ENCODE data around the gene SEMA5B.

Gene SEMA5B

GRCh38 chr3:122967356-122967755 lies 60.2 kb downstream of the SEMA5B start:
- Mint-ChIP-seq H3K27ac (no peak overlapping the region), H3K4me1 (ENCODE audit: low read depth) (no peaks in the 10 kb centered on the region), H3K4me3 (no peak overlapping the region), H3K36me3 (ENCODE audit: low read depth) (no peaks in the 10 kb centered on the region), H3K9me3 (no peaks in the 10 kb centered on the region), H3K27me3 (no peaks in the 10 kb centered on the region)

GRCh38 chr3:122966045-122966444 lies 61.5 kb downstream of the SEMA5B start:
- Mint-ChIP-seq H3K4me3 (no peak overlapping the region), H3K27ac (no peak overlapping the region), H3K9me3 (no peaks in the 10 kb centered on the region), H3K27me3 (no peaks in the 10 kb centered on the region), H3K4me1 (ENCODE audit: low read depth) (no peaks in the 10 kb centered on the region), H3K36me3 (ENCODE audit: low read depth) (no peaks in the 10 kb centered on the region)

- no peak overlapping the region for H3K4me3 Mint-ChIP-seq
- no peaks in the 10 kb centered on the region for H3K9me3 Mint-ChIP-seq
- no peaks in the 10 kb centered on the region for H3K36me3 Mint-ChIP-seq (ENCODE audit: low read depth)
- no peaks in the 10 kb centered on the region for H3K4me1 Mint-ChIP-seq (ENCODE audit: low read depth)
- no peaks in the 10 kb centered on the region for H3K27me3 Mint-ChIP-seq
- H3K27ac Mint-ChIP-seq = no peak overlapping the region
Observed at GRCh38 chr3:122964811-122965210, 62.8 kb downstream of the SEMA5B start.

GRCh38 chr3:122962149-122962548 lies 65.4 kb downstream of the SEMA5B start:
- Mint-ChIP-seq H3K4me1 (ENCODE audit: low read depth) (no peaks in the 10 kb centered on the region), H3K27me3 (no peaks in the 10 kb centered on the region), H3K27ac (no peak overlapping the region), H3K36me3 (ENCODE audit: low read depth) (no peaks in the 10 kb centered on the region), H3K9me3 (no peaks in the 10 kb centered on the region), H3K4me3 (no peak overlapping the region)

- H3K36me3 Mint-ChIP-seq (ENCODE audit: low read depth) = no peaks in the 10 kb centered on the region
- peaks cover 8% of the 10 kb centered on the region for H3K27me3 Mint-ChIP-seq
- no peaks in the 10 kb centered on the region for H3K9me3 Mint-ChIP-seq
- no peak overlapping the region for H3K4me3 Mint-ChIP-seq
- H3K27ac Mint-ChIP-seq = no peak overlapping the region
- H3K4me1 Mint-ChIP-seq (ENCODE audit: low read depth) = no peaks in the 10 kb centered on the region
Observed at GRCh38 chr3:122961146-122961545, 66.4 kb downstream of the SEMA5B start.

GRCh38 chr3:122960652-122961051 lies 66.9 kb downstream of the SEMA5B start:
- Mint-ChIP-seq H3K27me3 (peaks cover 8% of the 10 kb centered on the region), H3K36me3 (ENCODE audit: low read depth) (no peaks in the 10 kb centered on the region), H3K27ac (no peak overlapping the region)

GRCh38 chr3:122959339-122959738 lies 68.2 kb downstream of the SEMA5B start:
- H3K4me1 Mint-ChIP-seq (ENCODE audit: low read depth) = no peaks in the 10 kb centered on the region
- H3K27me3 Mint-ChIP-seq = peaks cover 8% of the 10 kb centered on the region
- H3K27ac Mint-ChIP-seq = no peak overlapping the region
- H3K9me3 Mint-ChIP-seq = no peaks in the 10 kb centered on the region
- no peaks in the 10 kb centered on the region for H3K36me3 Mint-ChIP-seq (ENCODE audit: low read depth)
- no peak overlapping the region for H3K4me3 Mint-ChIP-seq

More at GRCh38 chr3:122960652-122961051, 66.9 kb downstream of the SEMA5B start:
- no peaks in the 10 kb centered on the region for H3K4me1 Mint-ChIP-seq (ENCODE audit: low read depth)
- H3K9me3 Mint-ChIP-seq = no peaks in the 10 kb centered on the region
- no peak overlapping the region for H3K4me3 Mint-ChIP-seq

GRCh38 chr3:122957707-122958689 lies 69.6 kb downstream of the SEMA5B start:
- no peaks in the 10 kb centered on the region for H3K4me1 Mint-ChIP-seq (ENCODE audit: low read depth)
- H3K36me3 Mint-ChIP-seq (ENCODE audit: low read depth) = no peaks in the 10 kb centered on the region
- H3K4me3 Mint-ChIP-seq = no peak overlapping the region
- peaks cover 8% of the 10 kb centered on the region for H3K27me3 Mint-ChIP-seq
- no peak overlapping the region for H3K27ac Mint-ChIP-seq
- no peaks in the 10 kb centered on the region for H3K9me3 Mint-ChIP-seq

- Mint-ChIP-seq H3K27ac (no peak overlapping the region), H3K27me3 (peaks cover 8% of the 10 kb centered on the region), H3K4me3 (no peak overlapping the region)
Observed at GRCh38 chr3:122956693-122957455, 70.7 kb downstream of the SEMA5B start.

GRCh38 chr3:122955916-122956692 lies 71.5 kb downstream of the SEMA5B start:
- no peak overlapping the region for H3K4me3 Mint-ChIP-seq
- H3K27ac Mint-ChIP-seq = no peak overlapping the region
- H3K27me3 Mint-ChIP-seq = peaks cover 8% of the 10 kb centered on the region
- no peaks in the 10 kb centered on the region for H3K4me1 Mint-ChIP-seq (ENCODE audit: low read depth)
- H3K36me3 Mint-ChIP-seq (ENCODE audit: low read depth) = no peaks in the 10 kb centered on the region
- H3K9me3 Mint-ChIP-seq = no peaks in the 10 kb centered on the region

More at GRCh38 chr3:122956693-122957455, 70.7 kb downstream of the SEMA5B start:
- H3K9me3 Mint-ChIP-seq = no peaks in the 10 kb centered on the region
- H3K4me1 Mint-ChIP-seq (ENCODE audit: low read depth) = no peaks in the 10 kb centered on the region
- H3K36me3 Mint-ChIP-seq (ENCODE audit: low read depth) = no peaks in the 10 kb centered on the region

- H3K27me3 Mint-ChIP-seq = peaks cover 8% of the 10 kb centered on the region
- no peaks in the 10 kb centered on the region for H3K4me1 Mint-ChIP-seq (ENCODE audit: low read depth)
- peaks cover 2% of the 10 kb centered on the region for H3K9me3 Mint-ChIP-seq
- H3K36me3 Mint-ChIP-seq (ENCODE audit: low read depth) = no peaks in the 10 kb centered on the region
- H3K4me3 Mint-ChIP-seq = no peak overlapping the region
- no peak overlapping the region for H3K27ac Mint-ChIP-seq
Observed at GRCh38 chr3:122952520-122952919, 75.0 kb downstream of the SEMA5B start.

- Mint-ChIP-seq H3K4me1 (ENCODE audit: low read depth) (peaks cover 3% of the 10 kb centered on the region), H3K36me3 (ENCODE audit: low read depth) (no peaks in the 10 kb centered on the region), H3K27me3 (no peaks in the 10 kb centered on the region), H3K4me3 (no peak overlapping the region), H3K27ac (no peak overlapping the region), H3K9me3 (peaks cover 2% of the 10 kb centered on the region)
Observed at GRCh38 chr3:122948408-122948807, 79.2 kb downstream of the SEMA5B start.

- H3K36me3 Mint-ChIP-seq (ENCODE audit: low read depth) = no peaks in the 10 kb centered on the region
- H3K27me3 Mint-ChIP-seq = no peaks in the 10 kb centered on the region
- H3K9me3 Mint-ChIP-seq = peaks cover 2% of the 10 kb centered on the region
- no peak overlapping the region for H3K27ac Mint-ChIP-seq
- peaks cover 3% of the 10 kb centered on the region for H3K4me1 Mint-ChIP-seq (ENCODE audit: low read depth)
- H3K4me3 Mint-ChIP-seq = no peak overlapping the region
Observed at GRCh38 chr3:122947738-122948137, 79.8 kb downstream of the SEMA5B start.

GRCh38 chr3:122947196-122947595 lies 80.4 kb downstream of the SEMA5B start:
- no peaks in the 10 kb centered on the region for H3K36me3 Mint-ChIP-seq (ENCODE audit: low read depth)
- peaks cover 2% of the 10 kb centered on the region for H3K9me3 Mint-ChIP-seq
- peaks cover 3% of the 10 kb centered on the region for H3K4me1 Mint-ChIP-seq (ENCODE audit: low read depth)
- no peak overlapping the region for H3K27ac Mint-ChIP-seq
- H3K4me3 Mint-ChIP-seq = no peak overlapping the region
- H3K27me3 Mint-ChIP-seq = no peaks in the 10 kb centered on the region
